Measurements from ENCODE around the gene KIF2C.

- TF ChIP-seq, protein P1, sequence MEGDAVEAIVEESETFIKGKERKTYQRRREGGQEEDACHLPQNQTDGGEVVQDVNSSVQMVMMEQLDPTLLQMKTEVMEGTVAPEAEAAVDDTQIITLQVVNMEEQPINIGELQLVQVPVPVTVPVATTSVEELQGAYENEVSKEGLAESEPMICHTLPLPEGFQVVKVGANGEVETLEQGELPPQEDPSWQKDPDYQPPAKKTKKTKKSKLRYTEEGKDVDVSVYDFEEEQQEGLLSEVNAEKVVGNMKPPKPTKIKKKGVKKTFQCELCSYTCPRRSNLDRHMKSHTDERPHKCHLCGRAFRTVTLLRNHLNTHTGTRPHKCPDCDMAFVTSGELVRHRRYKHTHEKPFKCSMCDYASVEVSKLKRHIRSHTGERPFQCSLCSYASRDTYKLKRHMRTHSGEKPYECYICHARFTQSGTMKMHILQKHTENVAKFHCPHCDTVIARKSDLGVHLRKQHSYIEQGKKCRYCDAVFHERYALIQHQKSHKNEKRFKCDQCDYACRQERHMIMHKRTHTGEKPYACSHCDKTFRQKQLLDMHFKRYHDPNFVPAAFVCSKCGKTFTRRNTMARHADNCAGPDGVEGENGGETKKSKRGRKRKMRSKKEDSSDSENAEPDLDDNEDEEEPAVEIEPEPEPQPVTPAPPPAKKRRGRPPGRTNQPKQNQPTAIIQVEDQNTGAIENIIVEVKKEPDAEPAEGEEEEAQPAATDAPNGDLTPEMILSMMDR (conservative IDR thresholded peaks at IDR 0.05), result no peak
- TF ChIP-seq ZFX (IDR thresholded peaks at IDR 0.05), result no peak
Observed at GRCh38 chr1:44695671-44696070, 44.0 kb upstream of the KIF2C start.

Data from C4-2B (cell line).